Stimulated activated CD8-positive, alpha-beta memory T cell treated with anti-CD3 and anti-CD28 coated beads, Interleukin-15, amount 100 ng/mL, for 4 hours (primary cell): ENCODE measurements around the gene LRRC71.

Source experiments
- DNase-seq, 2 donors: peaks; one replicate each; pipeline ENCODE4 v3.0.0-alpha.2; 2020; ENCODE audit warnings: low read depth in 2 of 2

The LRRC71 gene

DNA sequence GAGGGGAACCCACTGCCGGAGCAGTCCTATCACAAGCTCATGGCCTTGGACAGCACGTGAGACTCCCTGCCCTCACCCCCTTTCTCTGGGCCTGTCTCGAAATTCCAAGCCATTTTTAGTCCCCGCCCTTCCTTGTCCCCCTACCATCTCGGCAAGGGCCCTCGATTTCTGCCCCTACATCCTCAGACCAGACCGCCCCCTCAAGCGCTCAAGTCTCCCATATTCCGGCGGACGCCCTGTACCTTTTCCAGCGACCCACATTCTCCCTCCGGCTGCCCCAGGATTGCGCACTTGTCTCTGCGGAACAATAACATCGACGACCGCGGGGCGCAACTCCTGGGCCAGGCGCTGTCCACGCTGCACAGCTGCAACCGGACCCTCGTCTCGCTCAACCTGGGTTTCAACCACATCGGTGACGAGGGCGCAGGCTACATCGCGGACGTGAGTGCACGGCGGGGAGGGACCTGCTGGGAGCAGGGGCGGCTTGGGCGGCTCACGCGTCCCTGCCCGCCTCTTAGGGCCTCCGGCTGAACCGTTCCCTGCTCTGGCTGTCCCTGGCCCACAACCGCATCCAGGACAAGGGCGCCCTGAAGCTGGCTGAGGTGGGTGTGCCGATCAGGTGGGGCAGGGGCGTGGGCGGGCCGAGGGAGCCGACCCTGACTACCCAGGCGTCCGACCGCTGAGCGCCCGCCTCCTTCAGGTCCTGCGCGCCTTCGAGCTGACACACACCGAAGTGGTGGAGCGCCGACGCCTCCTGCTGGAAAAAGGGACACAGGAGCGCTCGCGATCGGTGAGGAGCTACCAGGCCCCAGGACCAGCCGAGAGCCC lies 7.0 kb downstream of the LRRC71 start:
- peak; percentile 13 to 29 for DNase-seq

DNA sequence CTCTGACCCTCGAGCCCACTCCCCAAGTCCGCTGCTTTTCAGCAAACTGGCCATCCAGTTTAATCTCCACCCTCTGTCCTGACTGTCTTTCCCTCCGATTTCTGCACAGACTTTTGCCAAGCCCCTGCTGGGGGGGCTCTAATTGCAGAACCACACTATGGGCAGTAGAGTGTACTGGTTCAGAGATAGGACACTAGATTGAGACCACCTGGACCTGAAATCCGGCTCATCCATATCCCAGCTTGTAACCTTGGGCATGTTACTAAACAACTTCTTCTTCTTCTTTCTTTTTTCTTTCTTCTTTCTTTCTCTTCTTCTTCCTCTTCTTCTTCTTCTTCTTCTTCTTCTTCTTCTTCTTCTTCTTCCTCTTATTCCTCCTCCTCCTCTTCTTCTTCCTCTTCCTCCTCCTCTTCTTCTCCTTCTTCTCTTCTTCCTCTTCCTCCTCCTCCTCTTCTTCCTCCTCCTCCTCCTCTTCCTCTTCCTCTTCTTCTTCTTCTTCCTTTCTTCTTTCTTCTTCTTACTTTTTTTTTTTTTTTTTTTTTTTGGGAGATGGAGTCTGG lies 7.7 kb downstream of the LRRC71 start:
- DNase-seq = no peak

DNA sequence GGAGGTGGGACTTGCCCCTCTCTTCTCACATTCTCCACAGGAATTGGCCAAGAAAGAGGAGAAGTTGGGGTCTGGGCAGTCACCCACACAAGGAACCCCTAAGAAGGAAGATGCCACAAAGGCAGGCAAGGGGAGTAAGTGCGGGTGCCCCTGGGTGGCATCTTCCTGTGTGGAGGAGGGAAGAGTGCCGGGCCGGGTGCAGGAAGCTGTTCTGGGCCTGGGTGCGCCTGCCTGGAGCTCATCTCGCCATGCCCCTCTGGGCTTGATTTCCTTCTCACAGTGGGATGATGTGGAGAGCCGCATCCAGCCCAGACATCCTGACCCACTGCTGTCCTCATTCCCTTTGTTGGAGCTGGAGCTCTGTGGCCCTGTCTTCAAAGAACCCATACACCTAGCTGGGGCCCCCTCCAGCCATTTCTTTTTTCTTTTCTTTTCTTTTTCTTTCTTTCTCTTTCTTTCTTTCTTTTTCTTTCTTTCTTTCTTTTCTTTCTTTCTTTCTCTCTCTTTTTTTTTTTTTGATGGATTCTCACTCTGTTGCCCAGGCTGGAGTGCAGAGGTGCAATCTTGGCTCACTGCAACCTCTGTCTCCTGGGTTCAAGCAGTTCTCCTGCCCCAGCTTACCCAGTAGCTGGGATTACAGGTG lies 9.3 kb downstream of the LRRC71 start:
- DNase-seq = no peak

DNA sequence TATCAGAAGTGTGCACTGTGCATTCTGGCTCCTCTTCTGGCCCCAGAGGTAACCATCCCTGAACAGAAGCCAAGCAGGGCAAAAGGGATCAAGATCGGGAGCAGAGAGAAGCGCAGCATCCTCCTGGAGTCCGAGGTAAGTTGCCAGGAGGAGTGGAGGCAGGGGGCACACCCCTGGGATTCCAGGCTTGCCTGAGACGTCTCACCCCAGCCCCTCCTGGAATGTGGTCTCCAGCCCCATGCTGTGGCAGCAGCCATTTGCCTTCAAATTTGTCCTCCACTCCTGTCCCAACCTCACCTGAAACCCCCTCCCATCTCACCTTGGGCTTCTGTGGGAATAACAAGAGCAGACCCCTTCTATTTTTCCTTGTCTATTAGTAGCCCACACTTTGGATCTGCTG lies 10.1 kb downstream of the LRRC71 start:
- DNase-seq = no peak

DNA sequence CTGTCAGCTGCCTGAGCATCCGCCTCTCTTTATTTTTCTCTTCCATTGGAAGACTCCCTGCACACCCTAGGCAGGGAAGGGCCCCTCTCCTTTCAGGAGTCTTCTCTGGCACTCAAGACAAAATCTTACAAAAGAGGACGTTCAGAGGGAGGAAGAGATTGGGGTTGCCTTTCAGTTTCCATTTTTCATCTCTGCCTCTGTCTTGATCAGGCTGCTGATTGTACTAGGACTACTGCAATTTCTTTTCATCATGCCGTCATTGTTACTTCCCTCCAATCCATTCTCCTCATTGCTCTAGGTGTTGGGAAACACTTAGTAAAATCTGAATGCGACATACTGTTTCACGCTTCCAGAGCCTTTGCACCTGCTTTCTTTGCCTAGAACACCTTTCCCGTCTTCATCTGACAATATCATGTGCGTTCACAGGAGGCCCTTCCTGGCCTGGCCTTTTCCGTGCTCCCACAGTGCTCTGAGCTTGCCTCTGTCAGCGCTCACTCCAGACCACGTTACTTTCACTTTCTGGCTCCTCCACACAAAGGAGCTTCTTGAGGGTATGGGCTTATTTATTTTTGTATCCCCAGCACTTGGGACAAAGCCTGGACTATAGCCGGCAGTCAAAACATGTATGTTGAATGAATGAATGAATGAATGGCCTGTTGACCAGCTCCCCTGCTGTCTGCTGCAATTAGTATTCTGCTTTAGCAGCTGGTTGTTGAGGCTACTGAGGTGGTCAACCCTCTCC lies 10.9 kb downstream of the LRRC71 start:
- DNase-seq = no peak

DNA sequence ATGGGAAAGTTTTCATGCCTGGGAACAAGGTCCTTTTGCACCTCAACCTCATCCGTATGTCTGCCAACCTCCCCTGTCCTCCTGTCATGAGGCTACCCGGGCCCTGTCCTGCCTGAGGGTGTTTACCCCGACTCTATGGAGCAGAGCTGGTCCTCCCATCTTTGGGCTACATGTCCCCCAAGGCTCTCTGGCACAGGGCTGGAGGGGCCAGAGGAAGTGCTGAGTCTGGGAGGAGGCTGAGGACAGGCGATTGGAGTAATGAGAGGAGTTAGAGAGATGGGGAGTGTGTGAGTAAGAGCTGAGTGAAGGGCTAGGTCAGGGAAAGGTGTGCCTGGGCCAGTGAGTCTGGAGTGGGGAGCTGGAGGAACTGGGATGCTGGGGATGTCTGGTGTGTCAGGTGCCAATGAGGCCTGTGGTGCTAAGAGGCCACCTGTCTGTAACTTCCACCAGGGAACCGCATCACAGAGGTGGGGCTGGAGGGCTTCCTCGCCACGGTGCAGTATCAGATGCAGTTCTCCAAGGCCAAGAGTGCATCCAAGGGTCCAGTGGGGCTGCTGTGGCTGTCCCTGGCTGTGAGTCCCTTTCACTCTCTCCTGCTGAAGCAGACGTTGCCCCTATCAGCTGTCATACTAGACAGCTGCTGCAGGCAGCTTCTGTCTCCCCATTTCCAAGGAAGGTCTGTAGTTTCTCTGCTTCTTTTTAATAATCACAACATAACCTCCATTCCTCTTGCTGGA lies 11.7 kb downstream of the LRRC71 start:
- no peak for DNase-seq

DNA sequence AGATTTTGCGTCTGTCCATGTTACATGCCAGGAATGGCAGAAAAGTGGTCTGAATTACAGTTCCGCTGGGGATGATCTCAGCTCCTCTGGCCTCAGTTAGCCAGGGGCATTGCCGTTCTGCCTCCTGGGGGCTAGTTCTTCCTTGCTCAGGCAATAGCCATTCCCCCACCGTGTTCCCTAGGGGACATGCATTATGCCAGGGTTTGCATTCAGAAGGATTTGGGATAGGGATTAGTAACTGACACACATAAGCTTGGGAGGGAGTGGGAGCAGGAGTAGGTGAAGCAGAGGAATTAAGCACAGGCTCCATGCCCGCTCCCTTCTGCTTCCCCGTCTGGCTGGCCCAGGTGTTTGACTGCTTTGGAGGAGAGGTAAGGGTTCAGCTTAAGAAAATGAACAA lies 12.7 kb downstream of the LRRC71 start:
- DNase-seq = no peak

DNA sequence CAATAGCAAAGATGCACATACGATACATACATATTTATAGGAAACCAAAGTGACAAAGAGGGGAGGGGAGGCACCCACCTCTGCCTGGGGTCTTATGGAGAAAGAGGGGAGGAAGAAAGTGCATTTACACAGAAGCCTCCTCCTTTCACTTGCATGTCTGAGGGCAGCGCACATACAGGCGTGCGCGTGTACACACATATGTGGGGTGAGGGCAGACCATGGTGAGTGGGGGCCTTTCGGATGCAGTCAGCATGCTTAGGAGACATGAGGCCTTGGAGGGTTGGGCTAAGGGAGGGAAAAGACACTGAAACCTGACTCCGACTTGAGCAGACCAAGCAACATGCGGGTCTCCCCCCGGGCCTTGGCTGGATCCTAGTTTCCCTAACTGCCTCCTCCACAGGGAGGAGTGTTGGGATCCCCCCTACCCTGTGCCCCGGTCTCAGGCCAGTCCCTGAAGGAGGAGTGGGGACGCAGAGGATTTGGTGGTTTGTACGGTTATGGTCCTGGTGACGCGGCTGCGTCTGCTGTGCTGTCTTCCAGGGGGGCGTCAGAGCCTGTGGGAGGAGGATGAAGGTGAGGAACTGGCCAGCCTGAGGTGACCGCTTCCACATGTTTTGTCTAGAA lies 15.2 kb downstream of the LRRC71 start:
- DNase-seq = no peak

DNA sequence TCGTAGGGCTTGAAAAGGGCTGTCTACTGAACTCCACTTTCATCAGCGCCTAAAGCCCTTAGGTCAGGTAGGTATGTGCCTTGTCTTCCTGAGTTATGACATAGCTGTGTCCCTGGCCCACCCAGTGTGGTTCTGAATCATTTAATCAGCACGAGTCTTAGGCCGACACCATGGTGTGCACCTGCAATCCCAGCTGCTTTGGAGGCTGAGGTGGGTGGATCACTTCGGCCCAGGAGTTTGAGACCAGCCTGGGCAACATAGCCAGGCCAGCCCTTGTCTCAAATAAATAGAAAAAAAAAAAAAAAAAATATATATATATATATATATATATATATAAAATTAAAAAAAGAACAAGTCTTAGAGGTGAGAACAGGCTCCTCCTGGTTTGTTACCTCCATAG lies 15.8 kb downstream of the LRRC71 start:
- no peak for DNase-seq

DNA sequence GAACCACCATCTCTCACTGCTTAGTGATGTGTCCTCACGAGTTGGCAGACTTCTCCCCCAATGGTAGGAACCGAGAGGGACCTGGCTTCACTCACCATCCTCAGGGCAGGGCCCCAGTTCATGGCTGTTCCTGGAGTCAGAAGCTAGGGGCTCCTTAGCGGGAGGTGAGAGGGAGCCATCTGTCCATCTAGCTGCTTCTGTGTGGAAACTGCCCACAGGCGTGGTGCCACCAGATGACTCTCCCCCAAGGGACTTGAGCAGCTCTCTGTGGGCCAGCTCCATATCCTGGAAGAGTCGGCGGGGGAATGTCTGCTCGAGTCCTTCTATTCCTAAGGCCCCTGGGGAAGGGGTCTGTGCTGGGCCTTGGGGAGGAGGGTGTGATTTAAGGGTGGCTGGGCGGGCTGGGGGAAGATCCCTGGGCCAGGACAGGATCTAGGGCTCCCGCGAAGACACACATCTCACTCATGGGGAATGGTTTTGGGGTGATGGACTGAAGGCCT lies 16.3 kb downstream of the LRRC71 start:
- no peak for DNase-seq

DNA sequence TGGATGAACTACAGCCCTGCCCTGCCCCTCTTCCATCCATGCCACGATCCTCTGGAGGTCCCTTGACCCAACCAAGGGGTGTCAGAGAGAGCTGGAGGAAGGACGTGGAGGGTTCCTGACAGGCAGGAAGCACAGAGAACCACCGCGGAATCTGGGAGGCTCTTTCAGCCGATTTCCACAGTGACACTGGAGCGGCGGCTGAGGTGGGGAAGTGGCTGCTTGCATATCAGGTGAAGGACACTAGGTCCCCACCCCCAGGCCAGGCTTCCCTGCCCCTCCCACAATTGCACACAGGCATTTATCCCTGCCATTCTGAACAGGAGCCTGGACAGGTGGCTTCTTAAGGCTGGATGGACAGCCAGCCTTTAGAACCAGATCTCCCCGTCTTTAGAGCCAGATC lies 17.5 kb downstream of the LRRC71 start:
- no peak for DNase-seq

DNA sequence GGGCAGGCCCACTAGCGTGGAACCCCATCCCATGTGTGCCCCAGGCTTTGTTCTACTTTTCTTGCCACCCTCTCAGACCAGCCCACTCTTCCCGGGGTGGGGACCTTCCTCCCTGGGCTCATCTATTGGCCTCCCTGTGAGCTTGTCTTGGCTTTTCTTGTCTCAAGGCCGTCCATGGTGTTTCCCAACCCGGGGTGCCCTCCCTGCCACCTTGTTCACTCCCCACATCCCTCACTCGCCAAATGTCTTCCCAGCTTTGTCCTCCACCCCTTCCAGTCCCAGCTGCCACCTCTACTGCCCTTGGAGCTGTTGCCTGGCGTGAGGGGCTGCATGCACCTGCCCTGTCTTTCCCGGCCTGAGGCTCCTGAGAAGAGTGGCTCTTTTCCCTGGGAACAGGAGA lies 18.4 kb downstream of the LRRC71 start:
- no peak for DNase-seq

DNA sequence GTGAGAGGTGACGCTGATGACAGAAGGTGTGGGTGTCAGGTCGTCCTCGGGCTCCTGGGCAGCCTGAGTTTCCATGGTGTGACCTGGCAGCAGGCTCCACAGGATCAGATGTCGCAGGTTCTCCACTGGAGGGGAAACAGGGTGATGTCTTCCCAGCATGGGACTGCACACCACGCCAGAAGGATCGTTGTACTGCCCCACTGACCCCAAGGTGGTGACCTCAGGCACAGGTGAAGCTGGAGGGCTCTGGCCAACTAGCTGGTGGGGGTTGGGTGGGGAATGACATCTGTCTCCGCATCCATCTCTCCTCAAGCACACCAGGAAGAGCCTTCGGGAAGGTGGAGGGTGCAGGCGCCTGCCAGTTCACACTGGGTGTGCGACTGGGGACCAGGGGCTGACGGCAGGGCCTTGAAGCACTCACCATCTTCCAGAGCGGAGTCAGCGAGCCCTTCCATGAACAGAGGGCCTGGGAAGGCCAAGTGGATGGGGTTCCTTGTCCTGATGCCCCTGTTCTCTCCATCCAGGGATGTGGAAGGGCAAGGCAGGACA lies 19.4 kb downstream of the LRRC71 start:
- no peak for DNase-seq

DNA sequence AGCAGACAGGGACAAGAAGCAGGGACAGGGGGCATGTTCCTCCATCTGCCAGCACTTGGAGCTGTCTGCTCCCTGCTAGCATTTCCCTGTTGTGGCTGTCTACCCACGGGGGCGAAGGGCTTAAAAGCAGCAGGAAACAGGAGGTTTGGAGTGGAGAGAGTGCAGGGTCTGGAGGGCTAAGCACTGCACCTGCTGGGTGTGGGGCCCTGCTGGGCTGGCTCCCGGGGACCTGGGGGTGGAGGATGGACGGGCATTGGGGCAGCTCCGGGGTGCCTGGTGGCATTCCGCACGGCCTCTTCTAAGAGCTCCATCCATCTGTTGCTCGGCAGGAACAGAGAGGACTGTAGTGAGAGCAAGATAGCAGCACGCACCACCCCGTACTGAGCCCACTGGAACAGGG lies 21.2 kb downstream of the LRRC71 start:
- no peak for DNase-seq

DNA sequence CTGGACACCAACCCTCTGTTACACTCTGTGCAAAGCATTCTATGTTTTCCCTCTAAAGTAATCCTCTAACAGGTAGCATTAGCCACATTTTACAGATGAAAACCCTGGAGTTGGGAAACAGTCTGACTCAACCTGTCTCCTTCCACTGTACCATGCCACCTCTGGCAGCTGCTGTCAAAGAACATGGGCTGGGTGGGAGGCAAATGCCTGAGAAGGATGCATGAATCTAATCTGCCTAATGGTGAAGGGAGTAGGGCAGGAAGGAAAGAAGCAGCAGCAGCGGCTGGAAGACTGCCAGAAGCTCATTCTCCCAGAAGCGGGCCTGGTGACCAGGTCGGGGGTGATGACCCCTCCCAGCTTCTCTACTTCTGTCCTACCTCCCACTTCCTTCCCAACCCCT lies 21.7 kb downstream of the LRRC71 start:
- no peak for DNase-seq

DNA sequence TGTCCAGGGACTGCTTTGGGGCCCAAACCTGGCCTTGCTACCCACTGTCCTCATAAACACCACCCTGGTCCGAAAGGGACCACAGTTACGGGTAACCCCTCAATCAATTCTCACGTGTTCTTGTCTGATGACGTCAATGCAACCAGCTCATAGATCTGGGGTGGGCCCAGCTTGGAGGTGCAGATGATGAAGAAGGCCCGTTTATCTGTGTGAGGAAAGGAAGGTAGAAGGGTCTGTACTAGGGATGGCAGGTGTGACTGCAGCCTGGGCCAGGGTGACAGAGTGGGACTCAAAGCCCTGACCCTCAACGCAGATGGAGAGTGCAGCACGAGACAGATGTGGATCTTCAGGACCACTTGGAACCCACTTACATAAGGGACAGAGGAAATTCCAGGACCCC lies 22.1 kb downstream of the LRRC71 start:
- no peak for DNase-seq

DNA sequence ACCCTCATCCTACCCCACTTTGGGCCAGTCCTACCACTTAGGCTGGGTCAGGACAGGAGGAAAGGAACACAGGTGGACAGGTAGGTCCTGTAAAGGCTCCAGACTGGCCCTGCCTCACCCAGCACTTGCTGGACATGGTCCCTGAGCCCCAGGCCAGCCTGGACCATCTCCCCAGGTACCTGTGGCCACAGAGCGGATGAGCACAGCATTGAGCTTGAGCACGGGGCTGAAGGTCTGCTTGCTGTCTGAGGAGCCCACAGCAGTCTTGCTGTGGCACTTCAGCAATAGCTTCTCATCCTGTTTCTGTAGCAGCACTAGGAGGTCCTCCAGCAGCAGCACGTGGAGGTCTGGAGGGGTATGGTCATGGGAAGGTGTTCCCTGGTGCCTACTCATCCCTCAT lies 23.3 kb downstream of the LRRC71 start:
- no peak for DNase-seq

DNA sequence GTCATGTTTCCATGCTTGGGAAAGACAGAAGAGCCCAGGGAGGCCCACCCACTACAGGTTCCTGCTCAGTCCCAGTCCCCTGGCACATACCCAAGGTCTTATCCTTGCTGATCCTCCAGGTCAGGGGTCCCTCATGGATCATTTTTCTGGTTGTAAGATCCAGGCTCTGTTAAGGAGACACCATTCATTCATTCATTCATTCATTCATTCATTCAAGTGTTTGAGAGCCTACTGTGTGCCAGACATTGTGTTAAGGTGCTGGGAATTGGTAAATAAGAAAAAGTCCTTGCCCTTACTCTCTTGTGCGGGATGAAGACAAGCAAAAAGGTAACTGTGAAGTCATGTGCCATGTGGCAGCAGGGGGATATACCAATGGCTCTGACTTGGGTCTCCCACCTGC lies 23.8 kb downstream of the LRRC71 start:
- DNase-seq = no peak

DNA sequence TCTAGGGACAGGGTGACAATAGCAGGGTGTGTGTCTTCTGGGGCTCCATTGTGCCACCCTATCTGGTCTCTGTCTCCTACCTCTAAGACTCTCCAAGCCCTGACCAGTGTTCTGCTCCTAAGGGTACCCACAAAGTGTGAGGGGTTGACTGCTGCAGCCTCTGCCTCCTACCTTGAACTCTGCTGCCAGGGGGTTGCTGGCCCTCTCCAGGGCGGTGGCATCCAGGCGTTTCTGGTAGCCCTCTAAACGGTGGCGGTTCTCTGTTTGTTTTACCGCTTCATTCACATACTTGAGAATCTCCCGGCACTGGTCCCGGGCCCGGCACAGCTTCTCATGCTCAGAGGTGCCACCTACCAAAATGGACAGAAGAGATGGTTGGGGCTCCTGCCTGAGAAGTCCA lies 24.4 kb downstream of the LRRC71 start:
- DNase-seq = no peak

DNA sequence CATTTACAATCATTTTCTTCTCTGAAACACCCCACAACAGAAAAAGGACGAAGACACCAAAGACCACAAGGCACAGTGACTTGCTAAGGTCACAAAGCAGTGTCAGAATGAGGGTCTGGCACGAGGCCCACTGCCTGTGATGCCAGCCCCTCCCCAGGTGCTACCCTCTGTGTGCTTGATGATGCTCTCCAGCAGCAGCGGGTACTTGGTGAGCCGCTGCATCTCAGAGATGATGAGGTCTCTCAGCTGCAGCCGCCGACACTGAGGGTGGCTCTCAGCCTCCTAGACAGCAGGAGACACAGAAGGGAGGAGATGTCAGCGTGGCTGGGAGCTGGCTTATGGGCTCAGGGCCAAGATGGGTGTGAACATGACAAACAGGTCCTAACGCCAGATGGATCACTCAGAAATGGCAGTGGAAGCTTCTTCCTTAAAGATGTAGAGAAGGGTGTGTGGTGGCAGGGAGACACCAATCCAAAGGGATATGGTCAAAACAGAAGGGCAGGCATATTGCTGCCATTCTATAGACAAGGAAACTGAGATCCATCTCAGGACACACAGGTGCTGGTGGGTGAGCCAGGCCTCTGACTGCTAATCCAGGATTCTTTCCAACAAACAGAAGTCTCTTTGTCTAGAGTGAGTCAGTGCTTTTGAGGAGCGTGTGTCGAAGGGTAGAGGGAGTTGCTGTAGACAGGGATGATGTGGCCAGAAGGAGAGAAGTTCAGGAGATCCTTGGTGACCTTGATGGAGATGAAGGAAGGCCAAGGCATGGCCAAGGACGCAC lies 25.6 kb downstream of the LRRC71 start:
- DNase-seq = no peak
